GM21825 (cell line): Measurements from ENCODE around the gene ENPP7.
"Not testable (repeated sequence)": the region's sequence is repeated elsewhere in the genome, so short reads cannot be mapped to it uniquely, and the experiment has no call there.

Experiments
- ATAC-seq: cut with Tn5 transposase; IDR thresholded peaks from one replicate; pipeline ENCODE4 v1.9.1; 2021; ENCODE audit warnings: mild to moderate bottlenecking, moderate library complexity; ENCODE audit not compliant: unreplicated experiment

The ENPP7 gene

GRCh38 chr17:79748295-79749099, 17.8 kb downstream of the ENPP7 start:
- ATAC-seq, result no peak

GRCh38 chr17:79749156-79749815, 18.5 kb downstream of the ENPP7 start:
- no peak for ATAC-seq

- ATAC-seq, result no peak
Measured at GRCh38 chr17:79749958-79750357, 19.2 kb downstream of the ENPP7 start.

- ATAC-seq, result no peak
Measured at GRCh38 chr17:79750650-79751545, 20.2 kb downstream of the ENPP7 start.

- ATAC-seq, result no peak
Measured at GRCh38 chr17:79752175-79752574, 21.4 kb downstream of the ENPP7 start.

GRCh38 chr17:79754370-79754769, 23.6 kb downstream of the ENPP7 start:
- no peak for ATAC-seq

GRCh38 chr17:79754903-79755302, 24.2 kb downstream of the ENPP7 start:
- ATAC-seq, result not testable (repeated sequence)

- ATAC-seq, result no peak
Measured at GRCh38 chr17:79755591-79755990, 24.8 kb downstream of the ENPP7 start.

- no peak for ATAC-seq
Measured at GRCh38 chr17:79757140-79757745, 26.5 kb downstream of the ENPP7 start.

GRCh38 chr17:79758271-79758670, 27.5 kb downstream of the ENPP7 start:
- ATAC-seq, result no peak

GRCh38 chr17:79760197-79760906, 29.6 kb downstream of the ENPP7 start:
- no peak for ATAC-seq

- ATAC-seq, result no peak
Measured at GRCh38 chr17:79761894-79762589, 31.3 kb downstream of the ENPP7 start.

GRCh38 chr17:79765708-79766107, 35.0 kb downstream of the ENPP7 start:
- no peak for ATAC-seq

- ATAC-seq, result no peak
Measured at GRCh38 chr17:79769570-79770506, 39.1 kb downstream of the ENPP7 start.

- ATAC-seq, result no peak
Measured at GRCh38 chr17:79771276-79771675, 40.5 kb downstream of the ENPP7 start.

- not testable (repeated sequence) for ATAC-seq
Measured at GRCh38 chr17:79772726-79773125, 42.0 kb downstream of the ENPP7 start.

- no peak for ATAC-seq
Measured at GRCh38 chr17:79774561-79774975, 43.8 kb downstream of the ENPP7 start.

- no peak for ATAC-seq
Measured at GRCh38 chr17:79775632-79776031, 44.9 kb downstream of the ENPP7 start.
